Dedifferentiated amniotic fluid mesenchymal stem cell (primary cell): ENCODE results near the gene TMEM187.
A peak's percentile ranks its signal among the peaks of the same experiment; 100 is the strongest.
"Not testable (repeated sequence)": the region's sequence is repeated elsewhere in the genome, so short reads cannot be mapped to it uniquely, and the experiment has no call there.

ENCODE experiments used
- DNase-seq: peaks from one replicate; pipeline ENCODE4 v3.0.0-alpha.2; 2016; ENCODE audit errors: extremely low spot score

TMEM187 gene

GRCh38 chrX:153971450-153972367 is 845 bp upstream of the TMEM187 start, which contains the start of gene HCFC1:
Gene HCFC1 (minus strand): TSS chrX:153971818. CDS start chrX:153970840, 978 bp downstream.
- peak; percentile 80 for DNase-seq

- DNase-seq = no peak
Measured at GRCh38 chrX:153973127-153974002, 811 bp downstream of the TMEM187 start.

GRCh38 chrX:153974003-153974725 is 1.6 kb downstream of the TMEM187 start:
- DNase-seq = no peak

GRCh38 chrX:153974726-153975286 is 2.3 kb downstream of the TMEM187 start:
- no peak for DNase-seq

- not testable (repeated sequence) for DNase-seq
Measured at GRCh38 chrX:153980394-153980793, 7.8 kb downstream of the TMEM187 start.

GRCh38 chrX:153981231-153981630 is 8.7 kb downstream of the TMEM187 start:
- no peak for DNase-seq

GRCh38 chrX:153981771-153982533 is 9.4 kb downstream of the TMEM187 start:
- no peak for DNase-seq

GRCh38 chrX:153983321-153983801 is 10.8 kb downstream of the TMEM187 start:
- DNase-seq = no peak

- no peak for DNase-seq
Measured at GRCh38 chrX:153984351-153985178, 12.0 kb downstream of the TMEM187 start.

GRCh38 chrX:153988493-153988892 is 15.9 kb downstream of the TMEM187 start:
- no peak for DNase-seq

GRCh38 chrX:153989973-153990655 is 17.6 kb downstream of the TMEM187 start:
- no peak for DNase-seq

- no peak for DNase-seq
Measured at GRCh38 chrX:153991013-153991580, 18.5 kb downstream of the TMEM187 start.

- no peak for DNase-seq
Measured at GRCh38 chrX:153992180-153992579, 19.6 kb downstream of the TMEM187 start.

- DNase-seq = no peak
Measured at GRCh38 chrX:153993079-153993478, 20.5 kb downstream of the TMEM187 start.

- no peak for DNase-seq
Measured at GRCh38 chrX:153993978-153994377, 21.4 kb downstream of the TMEM187 start.

- not testable (repeated sequence) for DNase-seq
Measured at GRCh38 chrX:153994398-153994797, 21.8 kb downstream of the TMEM187 start.

GRCh38 chrX:153995504-153995903 is 22.9 kb downstream of the TMEM187 start:
- DNase-seq = no peak

GRCh38 chrX:153999359-154000037 is 26.9 kb downstream of the TMEM187 start:
- DNase-seq = no peak
